ENCODE data around the gene ZNF718.
"Not testable (repeated sequence)": the region's sequence is repeated elsewhere in the genome, so short reads cannot be mapped to it uniquely, and the experiment has no call there.

Gene ZNF718

GRCh38 chr4:173666-174314 lies 49.5 kb downstream of the ZNF718 start:
- Histone ChIP-seq H3K27ac (no peak overlapping the region), H3K27me3 (no peaks in the 10 kb centered on the region), H3K4me3 (ENCODE audit: low read depth in 1 of 2, low read length in 1 of 2) (no peak overlapping the region), H3K4me1 (ENCODE audit: control insufficient read depth in 1 of 2, insufficient read depth in 1 of 2, low read depth in 1 of 2, low read length in 1 of 2) (no peaks in the 10 kb centered on the region), H3K36me3 (no peaks in the 10 kb centered on the region), H3K9me3 (peaks cover 59% of the 10 kb centered on the region)
- no peak for TF ChIP-seq CTCF (IDR thresholded peaks at IDR 0.05)

GRCh38 chr4:175986-176385 lies 51.7 kb downstream of the ZNF718 start:
- Histone ChIP-seq H3K9me3 (peaks cover 66% of the 10 kb centered on the region), H3K4me3 (ENCODE audit: low read depth in 1 of 2, low read length in 1 of 2) (no peak overlapping the region), H3K36me3 (no peaks in the 10 kb centered on the region), H3K4me1 (ENCODE audit: control insufficient read depth in 1 of 2, insufficient read depth in 1 of 2, low read depth in 1 of 2, low read length in 1 of 2) (no peaks in the 10 kb centered on the region), H3K27ac (no peak overlapping the region), H3K27me3 (no peaks in the 10 kb centered on the region)
- TF ChIP-seq CTCF (IDR thresholded peaks at IDR 0.05): no peak

- H3K4me1 ChIP-seq (ENCODE audit: control insufficient read depth in 1 of 2, insufficient read depth in 1 of 2, low read depth in 1 of 2, low read length in 1 of 2): no peaks in the 10 kb centered on the region
- no peaks in the 10 kb centered on the region for H3K27me3 ChIP-seq
- no peak overlapping the region for H3K4me3 ChIP-seq (ENCODE audit: low read depth in 1 of 2, low read length in 1 of 2)
- peaks cover 62% of the 10 kb centered on the region for H3K9me3 ChIP-seq
- no peak overlapping the region for H3K27ac ChIP-seq
- TF ChIP-seq CTCF (IDR thresholded peaks at IDR 0.05): no peak
- H3K36me3 ChIP-seq: no peaks in the 10 kb centered on the region
Observed at GRCh38 chr4:176995-177394, 52.7 kb downstream of the ZNF718 start.

- not testable (repeated sequence) for H3K4me3 ChIP-seq (ENCODE audit: low read depth in 1 of 2, low read length in 1 of 2); H3K27me3 ChIP-seq; H3K36me3 ChIP-seq; H3K4me1 ChIP-seq (ENCODE audit: control insufficient read depth in 1 of 2, insufficient read depth in 1 of 2, low read depth in 1 of 2, low read length in 1 of 2); H3K27ac ChIP-seq
- H3K9me3 ChIP-seq: peaks cover 33% of the 10 kb centered on the region
Observed at GRCh38 chr4:182225-182624, 57.9 kb downstream of the ZNF718 start.

GRCh38 chr4:188091-188490 lies 63.8 kb downstream of the ZNF718 start:
- no peak for TF ChIP-seq CTCF (IDR thresholded peaks at IDR 0.05)
- H3K4me3 ChIP-seq (ENCODE audit: low read depth in 1 of 2, low read length in 1 of 2): no peak overlapping the region
- H3K9me3 ChIP-seq: peaks cover 9% of the 10 kb centered on the region

GRCh38 chr4:195159-195558 lies 70.9 kb downstream of the ZNF718 start:
- not testable (repeated sequence) for H3K36me3 ChIP-seq; H3K27me3 ChIP-seq; H3K4me3 ChIP-seq (ENCODE audit: low read depth in 1 of 2, low read length in 1 of 2)
- Histone ChIP-seq H3K9me3 (peaks cover 15% of the 10 kb centered on the region), H3K27ac (peak overlapping the region; percentile 37), H3K4me1 (ENCODE audit: control insufficient read depth in 1 of 2, insufficient read depth in 1 of 2, low read depth in 1 of 2, low read length in 1 of 2) (peaks cover 18 to 22% of the 10 kb centered on the region in 2 experiments)

More at GRCh38 chr4:188091-188490, 63.8 kb downstream of the ZNF718 start:
- Histone ChIP-seq H3K27me3 (no peaks in the 10 kb centered on the region), H3K27ac (no peak overlapping the region), H3K4me1 (ENCODE audit: control insufficient read depth in 1 of 2, insufficient read depth in 1 of 2, low read depth in 1 of 2, low read length in 1 of 2) (no peaks in the 10 kb centered on the region), H3K36me3 (no peaks in the 10 kb centered on the region)
